NCI-H1694 (cell line): ENCODE measurements around the gene CDYL.

Experiments
- DNase-seq: peaks from one replicate; lab custom pipeline; 2025; lab: John Stamatoyannopoulos, UW

Gene CDYL

GRCh38 chr6:4884646-4885340 is 108.6 kb downstream of the CDYL start:
- DNase-seq = no peak

GRCh38 chr6:4885341-4885933 is 109.2 kb downstream of the CDYL start:
- no peak for DNase-seq

GRCh38 chr6:4888841-4889240 is 112.6 kb downstream of the CDYL start:
- DNase-seq = no peak

- no peak for DNase-seq
Observed at GRCh38 chr6:4889701-4890100, 113.5 kb downstream of the CDYL start.

- no peak for DNase-seq
Observed at GRCh38 chr6:4890191-4890590, 114.0 kb downstream of the CDYL start.

- no peak for DNase-seq
Observed at GRCh38 chr6:4890627-4891026, 114.4 kb downstream of the CDYL start.

- no peak for DNase-seq
Observed at GRCh38 chr6:4891141-4891540, 114.9 kb downstream of the CDYL start.

- DNase-seq = no peak
Observed at GRCh38 chr6:4892785-4893485, 116.7 kb downstream of the CDYL start.

- DNase-seq = no peak
Observed at GRCh38 chr6:4894049-4894448, 117.8 kb downstream of the CDYL start.

GRCh38 chr6:4895971-4896370 is 119.8 kb downstream of the CDYL start:
- no peak for DNase-seq

GRCh38 chr6:4896401-4896800 is 120.2 kb downstream of the CDYL start:
- no peak for DNase-seq

GRCh38 chr6:4899249-4900034 is 123.2 kb downstream of the CDYL start:
- no peak for DNase-seq

- DNase-seq = no peak
Observed at GRCh38 chr6:4901386-4902061, 125.3 kb downstream of the CDYL start.

GRCh38 chr6:4902363-4902762 is 126.2 kb downstream of the CDYL start:
- no peak for DNase-seq

GRCh38 chr6:4903121-4903520 is 126.9 kb downstream of the CDYL start:
- DNase-seq = no peak

GRCh38 chr6:4903751-4904370 is 127.7 kb downstream of the CDYL start:
- no peak for DNase-seq

- DNase-seq = no peak
Observed at GRCh38 chr6:4904461-4905025, 128.3 kb downstream of the CDYL start.

GRCh38 chr6:4905826-4906225 is 129.6 kb downstream of the CDYL start:
- no peak for DNase-seq

GRCh38 chr6:4906293-4907276 is 130.4 kb downstream of the CDYL start:
- no peak for DNase-seq

GRCh38 chr6:4907602-4908001 is 131.4 kb downstream of the CDYL start:
- no peak for DNase-seq
